Right atrium auricular region (tissue), 2 donors: ENCODE results near the gene GSC2. TPM values are rescaled to one million over a fixed set of nuclear protein-coding genes. Genes with fewer than 3 reads are reported as not detected.
A peak's percentile ranks its signal among the peaks of the same experiment; 100 is the strongest.

Experiments used
- DNase-seq: peaks from one replicate; pipeline ENCODE4 v3.0.0-alpha.2; 2019; ENCODE audit warnings: low spot score
- H3K27ac ChIP-seq, 2 donors: fragments of 200-600 bp; sonication (generic); 1 replicate in 1 of 2; 2 replicates in 1 of 2; pipeline ENCODE4 v1.5.1; 2016 to 2019
- H3K27me3 ChIP-seq, 2 donors: fragments of 200-600 bp; sonication (generic); one replicate each; pipeline versions ENCODE4 v1.5.1 to v1.6.0; 2017 to 2019
- H3K36me3 ChIP-seq: fragments of 200-600 bp; sonication (generic); one replicate; pipeline ENCODE4 v1.5.1; 2016
- H3K4me1 ChIP-seq, 2 donors: fragments of 200-600 bp; sonication (generic); one replicate each; pipeline versions ENCODE4 v1.5.1 to v1.6.0; 2017 to 2019
- H3K4me3 ChIP-seq, 2 donors: fragments of 200-600 bp; sonication (generic); 1 replicate in 1 of 2; 2 replicates in 1 of 2; pipeline ENCODE4 v1.5.1; 2017 to 2019; ENCODE audit warnings: mild to moderate bottlenecking in 1 of 2, moderate library complexity in 1 of 2
- H3K9me3 ChIP-seq, 2 donors: fragments of 200-600 bp; sonication (generic); one replicate each; pipeline ENCODE4 v1.5.1; 2019
- total RNA-seq, 2 donors: library from RNA; depleted of rRNA; stranded (reverse); fragments of >200 nt; gene quantifications; one replicate each; pipeline ENCODE4 v1.1.0, GENCODE V29; 2016
- TF ChIP-seq, protein P1 (sequence below), 2 donors: fragments of 200-600 bp; sonication (generic); IDR thresholded peaks; one replicate each; pipeline ENCODE4 v1.5.1; 2019; ENCODE audit warnings: antibody characterized with exemption in 2 of 2

GSC2 gene
- total RNA-seq, 2 donors from 2014 or later = not detected

DNA sequence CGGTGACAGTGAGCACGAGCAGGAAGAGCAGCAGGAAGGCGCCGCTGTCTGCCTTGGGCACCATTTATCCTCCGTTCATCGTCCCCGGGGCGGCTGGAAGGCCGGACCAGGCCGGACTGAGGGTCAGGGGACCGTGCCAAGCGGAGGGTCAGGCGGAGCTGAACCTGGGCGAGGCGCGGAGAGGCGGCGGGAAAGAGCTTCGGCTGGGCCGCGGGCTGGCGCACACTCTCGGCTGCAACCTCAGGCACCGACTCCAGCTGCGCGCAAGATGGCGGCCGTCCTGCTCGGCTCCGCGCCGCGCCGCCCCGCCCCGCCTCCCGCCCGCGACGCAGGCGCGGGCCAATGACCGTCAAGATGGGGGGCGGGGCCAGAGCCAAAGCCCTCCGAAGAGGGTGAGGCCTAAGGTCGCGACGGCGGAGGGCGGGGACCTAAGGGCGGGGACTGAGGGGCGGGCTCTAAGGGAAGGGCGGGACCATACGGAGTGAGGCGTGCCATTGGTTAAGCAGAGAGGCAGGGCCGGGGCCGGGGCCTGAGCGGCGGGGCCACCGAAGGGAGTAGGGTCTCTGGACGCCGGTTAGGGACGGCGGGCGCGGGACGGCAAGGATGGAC, 27.8 kb downstream of the GSC2 start, which contains the start of gene DGCR2:
DGCR2 (minus strand) TSS at position 270 of the 609 bp plus-strand sequence; CDS start at position 64, 206 bp downstream.
- no peaks in the 10 kb centered on the region for H3K36me3 ChIP-seq
- peak; percentile 95 for DNase-seq
- no peaks in the 10 kb centered on the region for H3K27me3 ChIP-seq
- peak within 1 kb of the TSS; percentile 97 for H3K27ac ChIP-seq
- no peaks in the 10 kb centered on the region for H3K9me3 ChIP-seq
- H3K4me1 ChIP-seq = peaks cover 0 to 49% of the 10 kb centered on the region in 2 donors
- peak within 1 kb of the TSS; percentile 92 to 98 for H3K4me3 ChIP-seq
- TF ChIP-seq, protein P1, sequence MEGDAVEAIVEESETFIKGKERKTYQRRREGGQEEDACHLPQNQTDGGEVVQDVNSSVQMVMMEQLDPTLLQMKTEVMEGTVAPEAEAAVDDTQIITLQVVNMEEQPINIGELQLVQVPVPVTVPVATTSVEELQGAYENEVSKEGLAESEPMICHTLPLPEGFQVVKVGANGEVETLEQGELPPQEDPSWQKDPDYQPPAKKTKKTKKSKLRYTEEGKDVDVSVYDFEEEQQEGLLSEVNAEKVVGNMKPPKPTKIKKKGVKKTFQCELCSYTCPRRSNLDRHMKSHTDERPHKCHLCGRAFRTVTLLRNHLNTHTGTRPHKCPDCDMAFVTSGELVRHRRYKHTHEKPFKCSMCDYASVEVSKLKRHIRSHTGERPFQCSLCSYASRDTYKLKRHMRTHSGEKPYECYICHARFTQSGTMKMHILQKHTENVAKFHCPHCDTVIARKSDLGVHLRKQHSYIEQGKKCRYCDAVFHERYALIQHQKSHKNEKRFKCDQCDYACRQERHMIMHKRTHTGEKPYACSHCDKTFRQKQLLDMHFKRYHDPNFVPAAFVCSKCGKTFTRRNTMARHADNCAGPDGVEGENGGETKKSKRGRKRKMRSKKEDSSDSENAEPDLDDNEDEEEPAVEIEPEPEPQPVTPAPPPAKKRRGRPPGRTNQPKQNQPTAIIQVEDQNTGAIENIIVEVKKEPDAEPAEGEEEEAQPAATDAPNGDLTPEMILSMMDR (IDR thresholded peaks at IDR 0.05) = no peak

DNA sequence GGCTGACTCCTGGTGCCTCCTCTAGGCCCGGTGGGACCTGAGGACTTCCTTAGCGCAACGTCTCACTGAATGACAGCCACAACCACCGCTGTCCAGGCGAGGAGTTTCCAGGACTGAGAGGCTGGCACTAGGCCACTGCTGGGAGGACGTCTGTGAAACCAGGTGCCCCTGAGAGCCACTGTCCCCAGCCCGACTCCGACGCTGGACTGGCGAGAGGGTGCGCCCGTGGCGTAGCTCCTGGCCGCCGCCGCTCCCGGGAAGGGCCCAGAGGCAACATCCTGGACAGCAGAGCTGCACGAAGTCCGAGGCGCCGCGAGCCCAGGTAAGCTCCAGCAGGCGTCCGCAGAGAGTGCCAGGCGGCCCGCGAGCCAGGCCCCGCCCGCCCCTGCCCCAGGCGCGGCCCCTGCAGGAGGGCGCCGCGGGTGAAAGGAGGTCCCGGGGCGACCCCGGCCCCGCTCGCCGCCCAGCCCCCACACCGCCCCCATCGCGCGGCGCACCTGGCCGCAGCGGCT, 28.4 kb downstream of the GSC2 start:
- Histone ChIP-seq H3K36me3 (no peaks in the 10 kb centered on the region), H3K4me1 (peaks cover 0 to 54% of the 10 kb centered on the region in 2 donors), H3K27ac (peak overlapping the region; percentile 97), H3K27me3 (no peaks in the 10 kb centered on the region), H3K9me3 (no peaks in the 10 kb centered on the region), H3K4me3 (peak overlapping the region; percentile 92 to 98)
- DNase-seq = peak; percentile 61
- TF ChIP-seq, protein P1 (IDR thresholded peaks at IDR 0.05) = no peak

DNA sequence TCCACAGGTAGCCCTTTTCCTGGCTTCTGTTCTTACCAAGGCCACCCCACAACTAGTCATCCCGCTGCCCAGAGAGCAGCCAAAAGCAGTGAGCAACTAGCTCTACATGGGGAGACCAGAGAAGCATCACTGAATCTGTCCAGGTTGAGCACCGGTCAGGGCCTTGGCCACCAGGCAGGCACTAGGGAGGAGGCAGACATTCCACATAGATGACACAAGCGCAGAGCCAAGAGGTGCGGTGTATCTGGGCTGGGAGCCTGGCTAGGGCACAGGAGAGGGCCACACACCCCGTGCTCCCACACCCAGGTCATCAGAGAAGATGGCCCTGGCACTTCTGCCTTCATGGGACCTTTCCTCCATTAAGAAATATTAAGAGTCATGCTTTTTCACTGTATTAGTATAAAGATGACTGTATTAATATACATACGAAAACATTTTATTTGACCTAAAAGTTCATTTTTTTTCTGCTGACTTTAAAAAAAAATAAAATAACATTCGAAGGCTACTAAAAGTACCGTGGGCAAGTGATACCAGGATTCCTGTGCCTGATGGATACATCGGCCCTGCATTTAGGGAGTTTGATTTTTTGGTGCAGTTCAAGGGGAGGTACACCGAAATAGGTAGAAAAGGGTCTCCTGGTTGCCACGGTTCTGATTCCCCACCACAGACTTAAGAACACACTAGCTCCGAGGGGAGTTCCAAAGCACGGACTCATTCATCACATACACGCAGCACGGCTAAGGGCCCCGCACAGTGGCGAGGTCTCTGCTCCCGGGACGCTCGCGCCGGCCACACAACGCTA, 29.1 kb downstream of the GSC2 start:
- Histone ChIP-seq H3K4me1 (peaks cover 0 to 61% of the 10 kb centered on the region in 2 donors), H3K9me3 (no peaks in the 10 kb centered on the region), H3K36me3 (no peaks in the 10 kb centered on the region), H3K4me3 (peak overlapping the region; percentile 92 to 98), H3K27ac (peak overlapping the region; percentile 97), H3K27me3 (no peaks in the 10 kb centered on the region)
- no peak for DNase-seq
- TF ChIP-seq, protein P1 (IDR thresholded peaks at IDR 0.05) = no peak

DNA sequence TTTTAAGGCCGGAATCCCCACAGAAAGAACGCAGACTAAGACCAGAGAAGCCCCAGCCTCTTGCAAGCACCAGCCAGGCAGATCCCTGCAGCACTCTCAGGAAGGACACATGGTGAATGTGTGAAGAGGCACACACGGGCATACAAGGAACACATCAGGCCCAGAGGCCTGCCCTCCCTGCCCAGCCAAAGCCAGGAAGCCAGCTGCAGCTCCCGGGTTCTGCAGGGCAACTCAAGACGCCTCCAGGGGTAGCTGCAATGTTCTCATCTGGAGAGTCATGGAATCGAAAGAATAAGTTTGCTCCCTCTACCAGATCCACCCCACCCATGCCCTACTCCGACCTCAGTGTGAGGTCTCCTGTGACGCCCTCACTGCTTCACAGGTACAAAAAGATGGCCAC, 30.1 kb downstream of the GSC2 start:
- TF ChIP-seq, protein P1 (IDR thresholded peaks at IDR 0.05) = no peak
- no peaks in the 10 kb centered on the region for H3K36me3 ChIP-seq
- peak overlapping the region in 1 of 2 donors; percentile 97 for H3K27ac ChIP-seq
- H3K4me1 ChIP-seq = peaks cover 0 to 72% of the 10 kb centered on the region in 2 donors
- H3K27me3 ChIP-seq = no peaks in the 10 kb centered on the region
- DNase-seq = no peak
- H3K9me3 ChIP-seq = no peaks in the 10 kb centered on the region
- H3K4me3 ChIP-seq = no peak overlapping the region

DNA sequence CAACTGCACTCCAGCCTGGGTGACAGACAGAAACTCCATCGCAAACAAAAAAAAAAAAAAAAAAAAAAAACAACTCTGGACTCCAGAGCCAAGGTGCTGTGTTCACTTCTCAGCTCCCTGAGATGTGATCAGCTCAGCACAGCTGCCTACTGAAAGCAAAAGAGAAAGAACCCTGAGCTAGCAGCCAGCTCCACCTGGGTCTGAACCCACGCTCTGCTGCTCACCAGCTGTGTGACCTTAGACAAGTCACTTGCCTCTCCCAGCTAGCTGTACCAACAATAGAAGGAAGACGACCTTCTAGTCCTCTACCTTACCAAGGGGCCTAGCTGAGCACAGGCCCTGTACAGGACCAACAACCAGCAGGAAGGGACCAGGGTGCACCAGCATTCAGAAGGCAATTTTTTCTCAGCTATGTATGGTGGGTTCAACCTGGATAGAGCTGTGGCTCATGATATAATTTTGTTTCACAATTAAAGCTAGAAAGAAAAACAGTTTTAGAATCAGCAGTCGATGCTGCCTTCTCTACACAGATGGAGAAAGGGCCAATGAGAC, 31.7 kb downstream of the GSC2 start:
- Histone ChIP-seq H3K27ac (no peak overlapping the region), H3K27me3 (no peaks in the 10 kb centered on the region), H3K36me3 (no peaks in the 10 kb centered on the region), H3K4me3 (no peak overlapping the region), H3K4me1 (peaks cover 0 to 80% of the 10 kb centered on the region in 2 donors), H3K9me3 (no peaks in the 10 kb centered on the region)
- TF ChIP-seq, protein P1 (IDR thresholded peaks at IDR 0.05) = no peak
- DNase-seq = no peak
